Measurements from ENCODE around the gene CDCA5.

Gene CDCA5

GRCh38 chr11:65110354-65110861 is 26.6 kb upstream of the CDCA5 start:
- DNase-seq (ENCODE audit: low read depth), result peak; percentile 84
- H3K4me3 ChIP-seq (replicated peaks; ENCODE audit: low read depth, low read length), result no peak overlapping the region
- peak; percentile 94 for TF ChIP-seq CTCF (IDR thresholded peaks at IDR 0.05; ENCODE audit: low read length, missing control alignments)

GRCh38 chr11:65109231-65110198 is 25.7 kb upstream of the CDCA5 start:
- H3K4me3 ChIP-seq (replicated peaks; ENCODE audit: low read depth, low read length), result no peak overlapping the region
- DNase-seq (ENCODE audit: low read depth), result no peak
- TF ChIP-seq CTCF (IDR thresholded peaks at IDR 0.05; ENCODE audit: low read length, missing control alignments), result no peak

GRCh38 chr11:65108469-65109123 is 24.8 kb upstream of the CDCA5 start:
- H3K4me3 ChIP-seq (replicated peaks; ENCODE audit: low read depth, low read length), result no peak overlapping the region
- no peak for DNase-seq (ENCODE audit: low read depth)
- no peak for TF ChIP-seq CTCF (IDR thresholded peaks at IDR 0.05; ENCODE audit: low read length, missing control alignments)

GRCh38 chr11:65107751-65108468 is 24.1 kb upstream of the CDCA5 start:
- DNase-seq (ENCODE audit: low read depth), result no peak
- H3K4me3 ChIP-seq (replicated peaks; ENCODE audit: low read depth, low read length), result no peak overlapping the region
- TF ChIP-seq CTCF (IDR thresholded peaks at IDR 0.05; ENCODE audit: low read length, missing control alignments), result no peak

GRCh38 chr11:65107078-65107477 is 23.2 kb upstream of the CDCA5 start:
- H3K4me3 ChIP-seq (replicated peaks; ENCODE audit: low read depth, low read length), result no peak overlapping the region
- DNase-seq (ENCODE audit: low read depth), result no peak
- TF ChIP-seq CTCF (IDR thresholded peaks at IDR 0.05; ENCODE audit: low read length, missing control alignments), result no peak

- no peak for TF ChIP-seq CTCF (IDR thresholded peaks at IDR 0.05; ENCODE audit: low read length, missing control alignments)
- DNase-seq (ENCODE audit: low read depth), result no peak
- no peak overlapping the region for H3K4me3 ChIP-seq (replicated peaks; ENCODE audit: low read depth, low read length)
These were observed 20.8 kb upstream of the CDCA5 start for GRCh38 chr11:65104628-65105027.

All from fibroblast of pulmonary artery (primary cell).